Fibroblast of the aortic adventitia (primary cell): ENCODE data around the gene SCYGR4. TPM values are rescaled to one million over a fixed set of nuclear protein-coding genes. Genes with fewer than 3 reads are reported as not detected.
A peak's percentile ranks its signal among the peaks of the same experiment; 100 is the strongest.

Experiments
- DNase-seq: peaks from one replicate; pipeline ENCODE4 v3.0.0-alpha.2; 2010; ENCODE audit warnings: low read depth
- H3K4me3 ChIP-seq: 2 replicates; pipeline ENCODE4 v1.5.1; 2011; ENCODE audit warnings: low read depth, mild to moderate bottlenecking, control low read depth, low read length, moderate library complexity
- CTCF ChIP-seq: IDR thresholded peaks from 2 replicates; pipeline ENCODE4 v1.5.1; 2011; ENCODE audit warnings: mild to moderate bottlenecking, low read length, control low read depth, inconsistent platforms; ENCODE audit not compliant: insufficient read depth
- total RNA-seq: library from RNA; depleted of rRNA; stranded (reverse); fragments of >200 nt; gene quantifications from 2 replicates; pipeline ENCODE4 v1.2.3, GENCODE V29; 2012; ENCODE audit warnings: low replicate concordance

Gene SCYGR4
- total RNA-seq, 1 donor, result not detected

- DNase-seq, result no peak
- H3K4me3 ChIP-seq, result no peak overlapping the region
- TF ChIP-seq CTCF, result no peak
Measured at GRCh38 chr2:227643990-227644551, 26.8 kb downstream of the SCYGR4 start.

- no peak overlapping the region for H3K4me3 ChIP-seq
- no peak for TF ChIP-seq CTCF
- DNase-seq, result peak; percentile 74
Measured at GRCh38 chr2:227653419-227653818, 36.1 kb downstream of the SCYGR4 start.

- H3K4me3 ChIP-seq, result no peak overlapping the region
- TF ChIP-seq CTCF, result no peak
- no peak for DNase-seq
Measured at GRCh38 chr2:227654426-227654825, 37.1 kb downstream of the SCYGR4 start.

- no peak for TF ChIP-seq CTCF
- H3K4me3 ChIP-seq, result no peak overlapping the region
- DNase-seq, result peak; percentile 94
Measured at GRCh38 chr2:227655454-227655853, 38.2 kb downstream of the SCYGR4 start.

- TF ChIP-seq CTCF, result no peak
- no peak overlapping the region for H3K4me3 ChIP-seq
- DNase-seq, result peak; percentile 88
Measured at GRCh38 chr2:227657199-227657845, 40.0 kb downstream of the SCYGR4 start.

- no peak overlapping the region for H3K4me3 ChIP-seq
- DNase-seq, result no peak
- no peak for TF ChIP-seq CTCF
Measured at GRCh38 chr2:227661025-227661649, 43.8 kb downstream of the SCYGR4 start.
